ENCODE data around the gene STAM. TPM values are rescaled to one million over a fixed set of nuclear protein-coding genes. Genes with fewer than 3 reads are reported as not detected.
"Not testable (repeated sequence)": the region's sequence is repeated elsewhere in the genome, so short reads cannot be mapped to it uniquely, and the experiment has no call there.

Gene STAM
- total RNA-seq: 25.0 TPM

- peak; percentile 86 for DNase-seq (ENCODE audit: low spot score)
Measured at GRCh38 chr10:17643755-17644484, at the start of gene STAM. Gene STAM, plus strand, starts transcription at chr10:17644151. Its CDS starts 189 bp downstream, at chr10:17644340.

- DNase-seq (ENCODE audit: low spot score): no peak
Measured at GRCh38 chr10:17597386-17597785, 46.6 kb upstream of the STAM start.

GRCh38 chr10:17599089-17599488, 44.9 kb upstream of the STAM start:
- no peak for DNase-seq (ENCODE audit: low spot score)

GRCh38 chr10:17605936-17606335, 38.0 kb upstream of the STAM start:
- DNase-seq (ENCODE audit: low spot score): no peak

- no peak for DNase-seq (ENCODE audit: low spot score)
Measured at GRCh38 chr10:17606547-17607040, 37.4 kb upstream of the STAM start.

GRCh38 chr10:17607060-17607459, 36.9 kb upstream of the STAM start:
- no peak for DNase-seq (ENCODE audit: low spot score)

GRCh38 chr10:17607603-17608332, 36.2 kb upstream of the STAM start:
- DNase-seq (ENCODE audit: low spot score): no peak

- no peak for DNase-seq (ENCODE audit: low spot score)
Measured at GRCh38 chr10:17609523-17610079, 34.4 kb upstream of the STAM start.

GRCh38 chr10:17616403-17617030, 27.4 kb upstream of the STAM start:
- DNase-seq (ENCODE audit: low spot score): peak; percentile 69

GRCh38 chr10:17617031-17617911, 26.7 kb upstream of the STAM start, which contains the start of gene HACD1:
Gene HACD1, minus strand, starts transcription at chr10:17617374. Its CDS starts 35 bp downstream, at chr10:17617339.
- peak; percentile 67 for DNase-seq (ENCODE audit: low spot score)

GRCh38 chr10:17622061-17622460, 21.9 kb upstream of the STAM start:
- no peak for DNase-seq (ENCODE audit: low spot score)

- DNase-seq (ENCODE audit: low spot score): no peak
Measured at GRCh38 chr10:17624996-17625395, 19.0 kb upstream of the STAM start.

- no peak for DNase-seq (ENCODE audit: low spot score)
Measured at GRCh38 chr10:17626656-17627055, 17.3 kb upstream of the STAM start.

- not testable (repeated sequence) for DNase-seq (ENCODE audit: low spot score)
Measured at GRCh38 chr10:17632590-17632989, 11.4 kb upstream of the STAM start.

- no peak for DNase-seq (ENCODE audit: low spot score)
Measured at GRCh38 chr10:17633353-17633752, 10.6 kb upstream of the STAM start.

GRCh38 chr10:17637869-17638268, 6.1 kb upstream of the STAM start:
- DNase-seq (ENCODE audit: low spot score): no peak

- no peak for DNase-seq (ENCODE audit: low spot score)
Measured at GRCh38 chr10:17640331-17640816, 3.6 kb upstream of the STAM start.

- peak; percentile 68 for DNase-seq (ENCODE audit: low spot score)
Measured at GRCh38 chr10:17643339-17643754, 604 bp upstream of the STAM start.

GRCh38 chr10:17644485-17644943, 563 bp downstream of the STAM start:
- no peak for DNase-seq (ENCODE audit: low spot score)

GRCh38 chr10:17645621-17646345, 1.8 kb downstream of the STAM start:
- no peak for DNase-seq (ENCODE audit: low spot score)

Data from ureter (tissue), 1 donor.